Gastroesophageal sphincter (tissue), 4 donors: ENCODE results near the gene MVB12B. TPM values are rescaled to one million over a fixed set of nuclear protein-coding genes. Genes with fewer than 3 reads are reported as not detected.

ENCODE experiments used
- ATAC-seq: fragments of 150-250 bp; one replicate; pipeline ENCODE4 v1.9.1; 2016; ENCODE audit warnings: mild to moderate bottlenecking, moderate library complexity
- H3K27ac ChIP-seq, 4 donors: fragments of 200-600 bp; sonication (generic) in 3 of 4; 1 replicate in 3 of 4; 2 replicates in 1 of 4; pipeline ENCODE4 v1.5.1; 2016 to 2019
- H3K27me3 ChIP-seq: fragments of 200-600 bp; sonication (generic); one replicate; pipeline ENCODE4 v1.5.1; 2019
- H3K36me3 ChIP-seq, 2 donors: fragments of 200-600 bp; sonication (generic); one replicate each; pipeline ENCODE4 v1.5.1; 2019; ENCODE audit warnings: control low read depth in 1 of 2
- H3K4me1 ChIP-seq, 3 donors: fragments of 200-600 bp; sonication (generic); 1 replicate in 2 of 3; 2 replicates in 1 of 3; pipeline ENCODE4 v1.5.1; 2016 to 2019; ENCODE audit warnings: control low read depth in 2 of 3
- H3K4me3 ChIP-seq, 2 donors: fragments of 200-600 bp; sonication (generic); one replicate each; pipeline ENCODE4 v1.5.1; 2019; ENCODE audit warnings: mild to moderate bottlenecking in 1 of 2, moderate library complexity in 1 of 2
- H3K9me3 ChIP-seq, 3 donors: fragments of 200-600 bp; sonication (generic); one replicate each; pipeline ENCODE4 v1.5.1; 2017 to 2019; ENCODE audit warnings: control low read depth in 2 of 3
- CTCF ChIP-seq, 4 experiments: fragments of 200-600 bp in 2 of 4; fragments of 450-650 bp in 2 of 4; sonication (generic) in 1 of 4; IDR thresholded peaks; one replicate each; pipeline ENCODE4 v1.5.1; 2017 to 2019; ENCODE audit warnings: antibody characterized with exemption in 4 of 4, mild to moderate bottlenecking in 2 of 4, moderate library complexity in 2 of 4
- EP300 ChIP-seq: sonication (generic); formaldehyde crosslinking; IDR thresholded peaks from one replicate; pipeline ENCODE4 v1.6.1; 2017; ENCODE audit warnings: antibody characterized with exemption, mild to moderate bottlenecking
- POLR2A ChIP-seq, 2 donors: fragments of 450-650 bp; IDR thresholded peaks; one replicate each; pipeline ENCODE4 v1.6.1; 2017; ENCODE audit warnings: antibody characterized with exemption in 2 of 2, mild to moderate bottlenecking in 2 of 2, moderate library complexity in 1 of 2
- POLR2AphosphoS5 ChIP-seq: sonication (generic); formaldehyde crosslinking; IDR thresholded peaks from one replicate; pipeline ENCODE4 v1.6.1; 2017; ENCODE audit warnings: antibody characterized with exemption
- WGBS, 2 donors: methylation state at CpG; one replicate each; pipeline ENCODE4 v1.1.5; 2018; ENCODE audit warnings: low coverage in 1 of 2; 5-methylcytosine and 5-hydroxymethylcytosine counted together
- total RNA-seq, 4 donors: library from RNA; depleted of rRNA; stranded (reverse); fragments of >200 nt; gene quantifications; one replicate each; pipeline ENCODE4 v1.1.0, GENCODE V29; 2016

MVB12B gene
- total RNA-seq, 4 donors from 2014 or later = 12.0 to 25.2 (median 15.9) TPM

DNA sequence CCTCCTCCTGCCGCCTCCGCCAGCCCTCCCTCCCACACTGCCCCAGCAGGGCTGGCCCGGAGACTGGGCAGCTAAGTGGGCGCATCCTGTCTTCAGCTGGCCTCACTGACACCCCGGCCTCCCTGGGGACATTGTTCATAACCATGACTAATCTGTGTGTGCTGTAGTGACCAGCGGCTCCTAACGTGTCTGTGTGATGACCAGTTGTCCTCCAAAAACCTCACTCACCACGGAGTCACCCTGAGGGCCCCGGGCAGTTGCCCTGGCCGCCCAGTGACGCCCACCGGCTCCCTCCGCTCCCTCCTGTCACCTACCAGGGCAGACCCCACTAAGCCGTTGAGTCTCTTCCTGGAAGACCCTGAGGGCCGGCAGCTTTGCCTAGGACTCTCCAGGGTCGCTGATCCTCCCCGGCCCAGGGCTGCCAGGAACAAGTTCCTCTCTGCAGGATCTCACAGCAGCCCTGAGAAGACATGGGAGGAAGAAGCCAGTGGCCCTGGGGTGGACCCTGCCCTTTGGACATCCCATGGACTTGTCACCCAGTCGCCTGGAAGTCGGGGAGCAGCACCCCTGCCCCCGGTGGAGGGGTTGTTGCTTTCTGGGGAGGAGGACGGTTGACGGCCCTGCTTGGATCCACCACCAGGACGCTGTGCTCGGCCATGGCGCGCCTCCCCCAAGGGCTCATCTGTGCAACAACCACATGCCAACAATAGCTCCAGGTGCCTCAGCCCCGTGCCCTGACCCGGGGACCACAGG, 176.9 kb downstream of the MVB12B start:
- Histone ChIP-seq H3K36me3 (peaks cover 0 to 33% of the 10 kb centered on the region in 2 donors), H3K4me3 (no peak overlapping the region), H3K4me1 (peaks cover 0 to 31% (median 11%) of the 10 kb centered on the region in 3 donors), H3K27me3 (no peaks in the 10 kb centered on the region), H3K27ac (no peak overlapping the region), H3K9me3 (no peaks in the 10 kb centered on the region)
- WGBS, 2 donors = 80% methylated on average over 10 of the region's 28 CpGs; no CpG with 5 or more reads in 1 of the 2 donors
- TF ChIP-seq EP300 (no peak), CTCF (IDR thresholded peaks at IDR 0.05) (no peak), POLR2A (IDR thresholded peaks at IDR 0.05) (no peak), POLR2AphosphoS5 (no peak)
- no peak for ATAC-seq

GRCh38 chr9:126504086-126504976, 177.7 kb downstream of the MVB12B start:
- no peak for ATAC-seq

DNA sequence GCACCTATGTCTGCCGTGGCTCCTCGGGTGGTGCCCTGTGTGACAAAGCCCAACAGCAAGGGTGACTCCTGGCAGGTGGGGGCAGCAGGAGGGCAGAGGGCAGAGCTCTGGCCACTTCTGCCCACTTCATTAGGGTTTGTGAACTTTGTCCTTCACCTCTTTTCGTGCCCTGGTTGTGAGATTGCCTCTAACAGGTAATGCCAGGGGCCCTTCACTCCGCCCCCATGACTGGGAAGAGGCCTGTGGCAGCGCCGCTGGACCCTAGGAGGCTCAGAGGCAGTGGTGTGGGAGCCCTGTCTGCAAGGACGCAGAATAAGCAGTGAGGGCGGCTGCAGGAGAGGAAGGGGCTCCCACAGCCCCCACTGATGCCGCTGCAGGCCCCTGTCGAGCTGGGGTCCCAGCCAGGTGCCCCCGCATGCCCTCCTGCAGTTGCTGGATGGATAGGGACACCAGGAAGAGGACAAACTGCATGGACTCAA, 178.4 kb downstream of the MVB12B start:
- TF ChIP-seq POLR2A (IDR thresholded peaks at IDR 0.05) = no peak
- TF ChIP-seq POLR2AphosphoS5 = no peak
- TF ChIP-seq EP300 = no peak
- TF ChIP-seq CTCF (IDR thresholded peaks at IDR 0.05) = no peak
- H3K27ac ChIP-seq = no peak overlapping the region
- no peak overlapping the region for H3K4me3 ChIP-seq
- H3K4me1 ChIP-seq = peaks cover 0 to 16% (median 6%) of the 10 kb centered on the region in 3 donors
- 80% methylated on average over 2 of the region's 11 CpGs; no CpG with 5 or more reads in 1 of the 2 donors for WGBS, 2 donors
- H3K36me3 ChIP-seq = peaks cover 0 to 33% of the 10 kb centered on the region in 2 donors
- no peaks in the 10 kb centered on the region for H3K9me3 ChIP-seq
- ATAC-seq = no peak
- H3K27me3 ChIP-seq = peaks cover 5% of the 10 kb centered on the region

More at GRCh38 chr9:126504086-126504976, 177.7 kb downstream of the MVB12B start:
- Histone ChIP-seq H3K4me1 (peaks cover 0 to 22% (median 6%) of the 10 kb centered on the region in 3 donors), H3K9me3 (no peaks in the 10 kb centered on the region), H3K4me3 (no peak overlapping the region), H3K36me3 (peaks cover 0 to 33% of the 10 kb centered on the region in 2 donors), H3K27ac (no peak overlapping the region), H3K27me3 (peaks cover under 1% of the 10 kb centered on the region)
- 96% methylated on average over 4 of the region's 31 CpGs; no CpG with 5 or more reads in 1 of the 2 donors for WGBS, 2 donors
- TF ChIP-seq EP300 (no peak), CTCF (IDR thresholded peaks at IDR 0.05) (no peak), POLR2A (IDR thresholded peaks at IDR 0.05) (no peak)

DNA sequence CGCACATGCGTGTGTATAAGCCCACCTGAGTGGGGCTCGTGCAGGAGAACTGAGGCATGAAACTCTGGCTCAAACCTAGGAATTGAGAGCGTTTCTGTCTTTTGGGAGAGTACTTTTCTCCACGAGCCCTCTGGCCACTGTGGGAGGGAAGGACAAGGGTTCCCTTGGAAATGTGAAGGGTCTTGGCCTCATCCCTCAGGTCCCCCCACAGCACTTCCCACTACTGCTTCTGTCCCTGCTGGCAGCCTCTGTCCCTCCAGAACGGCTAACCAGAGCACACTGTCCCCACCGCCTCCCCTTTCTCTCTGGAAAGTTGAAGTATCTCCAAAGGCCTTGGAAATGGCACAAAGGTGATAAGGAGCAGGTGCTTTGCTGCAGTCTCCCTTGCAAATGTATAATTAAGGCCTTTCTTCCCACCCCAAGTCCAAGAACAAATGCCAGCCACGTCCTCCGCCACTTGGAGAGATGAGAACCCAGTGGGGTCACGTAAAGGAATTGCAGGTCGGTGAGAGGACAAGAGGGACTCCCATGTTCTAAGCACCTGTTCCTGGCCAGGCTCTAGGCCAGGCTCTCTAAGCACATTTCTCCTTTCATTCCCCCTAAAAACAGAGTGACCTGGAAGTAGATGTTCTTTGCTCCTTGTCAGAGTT, 179.2 kb downstream of the MVB12B start:
- Histone ChIP-seq H3K4me3 (no peak overlapping the region), H3K4me1 (peaks cover 0 to 7% (median 1%) of the 10 kb centered on the region in 3 donors), H3K36me3 (peaks cover 0 to 33% of the 10 kb centered on the region in 2 donors), H3K9me3 (no peaks in the 10 kb centered on the region), H3K27me3 (peaks cover 12% of the 10 kb centered on the region), H3K27ac (no peak overlapping the region)
- 76 to 91% methylated on average over 6 to 8 of the region's 11 CpGs for WGBS, 2 donors
- no peak for TF ChIP-seq EP300
- no peak for TF ChIP-seq POLR2A (IDR thresholded peaks at IDR 0.05)
- no peak for TF ChIP-seq POLR2AphosphoS5
- TF ChIP-seq CTCF (IDR thresholded peaks at IDR 0.05) = no peak
- ATAC-seq = no peak
